PC-3 (cell line): ENCODE results near the gene FAT2. TPM values are rescaled to one million over a fixed set of nuclear protein-coding genes. Genes with fewer than 3 reads are reported as not detected.

Source experiments
- ATAC-seq: fragments of 200-7000 bp; cut with Tn5 transposase; 2 replicates; pipeline ENCODE4 v1.9.1; 2020; ENCODE audit warnings: mild to moderate bottlenecking, moderate library complexity
- BruUV-seq: library from RNA; stranded (reverse); fragments of 400-500 nt; replicated peaks from 2 replicates; lab custom pipeline; 2021; lab: Mats Ljungman, UMichigan
- CTCF ChIA-PET: fragments of 300-600 bp; sonication (Branson Sonifier 250); formaldehyde crosslinking; loops from one replicate; lab custom pipeline; 2022; ENCODE audit warnings: antibody characterized with exemption; lab: Charles Lee
- POLR2A ChIA-PET: fragments of 300-600 bp; sonication (Branson Sonifier 250); formaldehyde crosslinking; loops from one replicate; lab custom pipeline; 2022; ENCODE audit warnings: antibody characterized with exemption; ENCODE audit not compliant: unreplicated experiment; lab: Charles Lee
- DNase-seq: peaks from one replicate; pipeline ENCODE4 v3.0.0-alpha.2; 2015
- H2AFZ ChIP-seq: fragments of 300-600 bp; sonication (generic); 2 replicates; pipeline ENCODE4 v1.6.0; 2016; ENCODE audit warnings: antibody characterized with exemption, low read length
- H3F3A ChIP-seq: fragments of 300-600 bp; sonication (generic); one replicate; pipeline ENCODE4 v1.6.0; 2017; ENCODE audit warnings: antibody characterized with exemption, low read length, control low read depth, mild to moderate bottlenecking; ENCODE audit not compliant: unreplicated experiment
- H3K27ac ChIP-seq: fragments of 300-600 bp; sonication (generic); 2 replicates; pipeline ENCODE4 v1.5.1; 2016; ENCODE audit warnings: mild to moderate bottlenecking, low read length
- H3K27me3 ChIP-seq: fragments of 300-600 bp; sonication (generic); 2 replicates; pipeline ENCODE4 v1.6.1; 2016; ENCODE audit warnings: low read length, mixed read lengths
- H3K36me3 ChIP-seq: fragments of 300-600 bp; sonication (generic); 2 replicates; pipeline ENCODE4 v1.6.1; 2016; ENCODE audit warnings: low read depth, mixed run types, low read length, mixed read lengths
- H3K4me1 ChIP-seq: fragments of 300-600 bp; sonication (generic); 2 replicates; pipeline ENCODE4 v1.5.1; 2016; ENCODE audit warnings: low read length; ENCODE audit not compliant: insufficient read depth
- H3K4me2 ChIP-seq: fragments of 300-600 bp; sonication (generic); 2 replicates; pipeline ENCODE4 v1.6.0; 2016; ENCODE audit warnings: low read length
- H3K4me3 ChIP-seq: fragments of 300-600 bp; sonication (generic); 2 replicates; pipeline ENCODE4 v1.5.1; 2016; ENCODE audit warnings: mild to moderate bottlenecking, low read length, mixed read lengths
- H3K79me2 ChIP-seq: fragments of 300-600 bp; sonication (generic); 2 replicates; pipeline ENCODE4 v1.6.1; 2017; ENCODE audit warnings: low read length, mixed read lengths
- H3K9ac ChIP-seq: fragments of 300-600 bp; sonication (generic); 2 replicates; pipeline ENCODE4 v1.6.0; 2016; ENCODE audit warnings: mild to moderate bottlenecking, low read length
- H3K9me2 ChIP-seq: fragments of 300-600 bp; sonication (generic); replicated peaks from 2 replicates; pipeline ENCODE4 v1.6.1; 2016; ENCODE audit warnings: mixed run types, low read length, mixed read lengths
- H3K9me3 ChIP-seq: fragments of 300-600 bp; sonication (generic); 2 replicates; pipeline ENCODE4 v1.6.1; 2016; ENCODE audit warnings: low read length, mixed read lengths
- H4K20me1 ChIP-seq: fragments of 300-600 bp; sonication (generic); 2 replicates; pipeline ENCODE4 v1.6.1; 2016; ENCODE audit warnings: low read length, mixed read lengths
- EZH2 ChIP-seq: fragments of 300-600 bp; sonication (generic); IDR thresholded peaks from one replicate; pipeline ENCODE4 v1.6.1; 2017; ENCODE audit warnings: antibody characterized with exemption, mild to moderate bottlenecking, low read length; ENCODE audit not compliant: unreplicated experiment
- EZH2phosphoT487 ChIP-seq: fragments of 300-600 bp; sonication (generic); IDR thresholded peaks from 2 replicates; pipeline ENCODE4 v1.6.1; 2018; ENCODE audit warnings: mild to moderate bottlenecking, antibody characterized with exemption, low read length, borderline replicate concordance
- intact Hi-C: fragments of 100-400 bp; cut with micrococcal nuclease; formaldehyde crosslinking; loops from 2 replicates; pipeline ENCODE4 v1.9.0; 2023
- total RNA-seq: library from RNA; depleted of rRNA; stranded (reverse); fragments of >200 nt; gene quantifications from 2 replicates; pipeline ENCODE4 v1.2.3, GENCODE V29; 2014; rRNA removed
- TF ChIP-seq, protein P1 (sequence below): fragments of 300-600 bp; sonication (generic); conservative IDR thresholded peaks from 2 replicates; pipeline ENCODE4 v1.5.1; 2017; ENCODE audit warnings: antibody characterized with exemption, low read depth, mild to moderate bottlenecking, low read length

FAT2 gene
- total RNA-seq, 1 experiment from 2014 or later = not detected

DNA sequence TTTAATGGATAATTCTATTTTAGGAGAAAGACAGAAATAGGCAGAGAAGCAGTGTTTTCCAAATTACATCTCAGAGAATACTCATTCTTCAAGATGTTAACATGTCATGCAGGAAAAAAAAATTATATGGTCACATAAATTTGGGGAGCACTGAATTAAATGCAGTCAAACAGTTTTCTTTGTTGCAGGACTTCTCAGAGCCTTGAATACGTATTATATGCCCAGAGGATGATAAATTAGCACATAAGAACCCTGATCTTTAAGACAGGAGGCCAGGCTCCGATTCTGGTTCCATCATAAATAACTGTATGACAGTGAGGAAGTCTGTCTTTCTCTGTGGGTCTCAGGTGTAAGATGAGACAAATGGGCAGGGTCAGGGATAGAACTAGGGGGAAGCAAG is 41.4 kb downstream of the FAT2 start:
- no TSS peak for BruUV-seq
- Histone ChIP-seq H3K79me2 (no peaks in the 10 kb centered on the region), H3K27ac (no peak overlapping the region), H4K20me1 (no peaks in the 10 kb centered on the region), H3K9me3 (no peaks in the 10 kb centered on the region), H3K9ac (no peak overlapping the region), H2AFZ (no peak overlapping the region), H3K27me3 (peaks cover 8% of the 10 kb centered on the region; the same call in 1 of the 2 replicates), H3K4me3 (no peak overlapping the region), H3K36me3 (no peaks in the 10 kb centered on the region), H3K9me2 (no peaks in the 10 kb centered on the region), H3F3A (no peaks in the 10 kb centered on the region), H3K4me1 (no peaks in the 10 kb centered on the region), H3K4me2 (no peak overlapping the region)
- DNase-seq = no peak
- ChIA-PET CTCF (no interaction called here), POLR2A (no interaction called here)
- TF ChIP-seq EZH2phosphoT487 = no peak
- TF ChIP-seq, protein P1, sequence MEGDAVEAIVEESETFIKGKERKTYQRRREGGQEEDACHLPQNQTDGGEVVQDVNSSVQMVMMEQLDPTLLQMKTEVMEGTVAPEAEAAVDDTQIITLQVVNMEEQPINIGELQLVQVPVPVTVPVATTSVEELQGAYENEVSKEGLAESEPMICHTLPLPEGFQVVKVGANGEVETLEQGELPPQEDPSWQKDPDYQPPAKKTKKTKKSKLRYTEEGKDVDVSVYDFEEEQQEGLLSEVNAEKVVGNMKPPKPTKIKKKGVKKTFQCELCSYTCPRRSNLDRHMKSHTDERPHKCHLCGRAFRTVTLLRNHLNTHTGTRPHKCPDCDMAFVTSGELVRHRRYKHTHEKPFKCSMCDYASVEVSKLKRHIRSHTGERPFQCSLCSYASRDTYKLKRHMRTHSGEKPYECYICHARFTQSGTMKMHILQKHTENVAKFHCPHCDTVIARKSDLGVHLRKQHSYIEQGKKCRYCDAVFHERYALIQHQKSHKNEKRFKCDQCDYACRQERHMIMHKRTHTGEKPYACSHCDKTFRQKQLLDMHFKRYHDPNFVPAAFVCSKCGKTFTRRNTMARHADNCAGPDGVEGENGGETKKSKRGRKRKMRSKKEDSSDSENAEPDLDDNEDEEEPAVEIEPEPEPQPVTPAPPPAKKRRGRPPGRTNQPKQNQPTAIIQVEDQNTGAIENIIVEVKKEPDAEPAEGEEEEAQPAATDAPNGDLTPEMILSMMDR = no peak
- no peak for TF ChIP-seq EZH2
- intact Hi-C loops = no loop called here
- no peak for ATAC-seq

- no peak overlapping the region for H3K9ac ChIP-seq
- no peaks in the 10 kb centered on the region for H3F3A ChIP-seq
- POLR2A ChIA-PET = no interaction called here
- no TSS peak for BruUV-seq
- H3K4me2 ChIP-seq = no peak overlapping the region
- H3K9me2 ChIP-seq = no peaks in the 10 kb centered on the region; the same call in 1 of the 2 replicates
- intact Hi-C loops = no loop called here
- H3K4me3 ChIP-seq = no peak overlapping the region
- no peaks in the 10 kb centered on the region for H3K36me3 ChIP-seq
- TF ChIP-seq EZH2phosphoT487 = no peak
- TF ChIP-seq, protein P1 = no peak
- no peak for TF ChIP-seq EZH2
- H4K20me1 ChIP-seq = no peaks in the 10 kb centered on the region
- no peaks in the 10 kb centered on the region for H3K79me2 ChIP-seq
- peaks cover 11% of the 10 kb centered on the region; the same call in 1 of the 2 replicates for H3K27me3 ChIP-seq
- no peaks in the 10 kb centered on the region for H3K4me1 ChIP-seq
- H3K27ac ChIP-seq = no peak overlapping the region
- ATAC-seq (no peak), DNase-seq (no peak)
- CTCF ChIA-PET = no interaction called here
- no peak overlapping the region for H2AFZ ChIP-seq
- H3K9me3 ChIP-seq = no peaks in the 10 kb centered on the region
These were observed 43.8 kb downstream of the FAT2 start for GRCh38 chr5:151547364-151547763.

GRCh38 chr5:151541571-151541970 is 49.6 kb downstream of the FAT2 start:
- no peak for TF ChIP-seq EZH2
- no peak for TF ChIP-seq EZH2phosphoT487
- TF ChIP-seq, protein P1 = no peak
- Histone ChIP-seq H2AFZ (no peak overlapping the region), H3K4me2 (no peak overlapping the region), H3K27me3 (peaks cover 11% of the 10 kb centered on the region; the same call in 1 of the 2 replicates), H3F3A (no peaks in the 10 kb centered on the region), H3K9me2 (no peaks in the 10 kb centered on the region; the same call in 1 of the 2 replicates), H3K36me3 (no peaks in the 10 kb centered on the region), H3K27ac (no peak overlapping the region), H3K9me3 (no peaks in the 10 kb centered on the region), H3K79me2 (no peaks in the 10 kb centered on the region), H3K4me3 (no peak overlapping the region), H3K4me1 (no peaks in the 10 kb centered on the region), H4K20me1 (no peaks in the 10 kb centered on the region), H3K9ac (no peak overlapping the region)
- intact Hi-C loops = no loop called here
- DNase-seq = no peak
- POLR2A ChIA-PET = no interaction called here
- no peak for ATAC-seq
- CTCF ChIA-PET = no interaction called here
- BruUV-seq = no TSS peak

Other genes starting within 250 kb of the FAT2 start
- gene SLC36A2, start 243.8 kb downstream of the FAT2 start, total RNA-seq = not detected in 2 replicates
- gene SLC36A1, start 143.7 kb downstream of the FAT2 start, total RNA-seq = 3.6 and 5.7 TPM in 2 replicates
- gene SPARC, start 95.6 kb upstream of the FAT2 start, total RNA-seq = 0.86 and 2.7 TPM in 2 replicates
- 81.4 and 122 TPM in 2 replicates for gene ATOX1, start 167.3 kb upstream of the FAT2 start, total RNA-seq
- 133 and 157 TPM in 2 replicates for gene G3BP1, start 180.6 kb upstream of the FAT2 start, total RNA-seq